HG03342 (cell line): ENCODE data around the gene RHOT2.
A peak's percentile ranks its signal among the peaks of the same experiment; 100 is the strongest.

Experiments
- ATAC-seq: cut with Tn5 transposase; IDR thresholded peaks from one replicate; pipeline ENCODE4 v1.9.1; 2021; ENCODE audit warnings: mild to moderate bottlenecking, moderate library complexity; ENCODE audit not compliant: unreplicated experiment

The RHOT2 gene

DNA sequence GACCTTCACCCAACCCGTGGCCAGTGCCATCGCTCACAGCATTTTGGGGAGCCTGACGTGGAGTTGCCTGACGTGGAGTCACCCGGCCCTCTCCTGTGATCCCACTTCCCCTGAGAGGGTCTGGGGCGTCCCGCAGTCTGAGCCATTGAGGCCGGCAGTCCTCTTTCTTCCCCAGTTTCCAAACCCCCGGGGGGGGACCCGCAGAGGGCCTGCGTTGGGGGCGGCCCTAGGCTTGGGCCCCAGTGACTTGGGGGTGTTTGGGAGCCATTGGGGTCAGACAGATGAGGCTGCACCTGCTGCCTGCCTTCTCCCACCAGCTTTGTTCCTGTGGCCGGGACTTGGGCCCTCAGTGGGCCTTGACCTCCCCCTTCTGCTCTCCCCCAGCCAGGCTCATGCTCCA lies 1.7 kb downstream of the RHOT2 start:
- ATAC-seq = no peak

DNA sequence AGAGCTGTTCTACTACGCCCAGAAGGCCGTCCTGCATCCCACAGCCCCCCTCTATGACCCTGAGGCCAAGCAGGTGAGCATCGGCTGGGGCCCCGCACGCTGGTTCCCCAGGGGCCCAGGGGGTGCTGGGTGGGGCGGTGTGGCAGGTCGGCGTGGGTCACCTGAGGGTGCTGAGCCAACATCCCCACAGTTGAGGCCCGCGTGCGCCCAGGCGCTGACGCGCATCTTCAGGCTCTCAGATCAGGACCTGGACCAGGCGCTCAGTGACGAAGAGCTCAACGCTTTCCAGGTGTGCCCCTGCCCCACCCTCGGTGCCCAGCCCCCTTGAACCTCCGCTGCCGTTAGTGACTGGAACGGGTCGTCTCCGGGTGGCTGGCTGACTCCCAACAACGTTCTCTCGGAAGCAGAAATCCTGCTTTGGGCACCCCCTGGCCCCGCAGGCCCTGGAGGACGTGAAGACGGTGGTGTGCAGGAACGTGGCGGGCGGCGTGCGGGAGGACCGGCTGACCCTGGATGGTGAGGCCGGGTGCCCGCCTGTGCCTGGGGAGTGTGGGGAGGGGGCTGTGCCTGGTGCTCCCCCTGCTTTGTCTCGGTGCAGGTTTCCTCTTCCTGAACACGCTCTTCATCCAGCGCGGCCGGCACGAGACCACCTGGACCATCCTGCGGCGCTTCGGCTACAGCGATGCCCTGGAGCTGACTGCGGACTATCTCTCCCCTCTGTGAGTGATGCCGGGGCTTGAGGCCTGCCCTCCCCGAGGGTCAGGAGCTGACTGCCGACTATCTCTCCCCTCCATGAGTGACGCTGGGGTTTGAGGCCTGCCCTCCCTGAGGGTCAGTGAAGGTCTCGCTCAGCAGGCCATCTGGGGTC lies 2.8 kb downstream of the RHOT2 start:
- ATAC-seq = no peak

DNA sequence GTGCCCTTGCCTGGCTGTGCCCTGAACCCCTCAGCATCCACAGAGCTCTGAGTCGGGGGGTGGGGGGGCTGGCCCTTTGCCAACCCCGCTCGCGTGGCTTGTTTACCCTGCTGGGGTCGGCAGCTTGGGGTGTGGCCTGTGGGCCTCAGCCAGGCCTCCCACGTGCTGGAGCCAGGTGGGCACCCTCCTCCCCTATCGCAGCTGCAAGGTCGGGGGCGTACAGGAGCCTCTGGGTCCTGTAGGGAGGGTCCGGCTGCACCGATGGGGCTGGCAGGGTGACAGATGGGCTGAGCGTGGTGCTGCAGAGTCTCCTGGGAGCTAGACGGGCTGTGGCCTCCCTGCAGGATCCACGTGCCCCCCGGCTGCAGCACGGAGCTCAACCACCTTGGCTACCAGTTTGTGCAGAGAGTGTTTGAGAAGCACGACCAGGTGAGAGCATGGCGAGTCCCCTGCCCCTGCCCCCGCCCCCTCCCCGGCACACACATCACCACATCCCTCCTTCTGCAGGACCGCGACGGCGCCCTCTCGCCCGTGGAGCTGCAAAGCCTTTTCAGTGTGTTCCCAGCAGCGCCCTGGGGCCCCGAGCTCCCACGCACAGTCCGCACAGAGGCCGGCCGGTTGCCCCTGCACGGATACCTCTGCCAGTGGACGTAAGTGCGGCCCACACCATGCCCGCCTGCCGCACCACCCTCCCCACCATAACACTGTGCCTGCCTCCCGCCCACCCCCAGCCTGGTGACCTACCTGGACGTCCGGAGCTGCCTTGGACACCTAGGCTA lies 3.6 kb downstream of the RHOT2 start:
- no peak for ATAC-seq

DNA sequence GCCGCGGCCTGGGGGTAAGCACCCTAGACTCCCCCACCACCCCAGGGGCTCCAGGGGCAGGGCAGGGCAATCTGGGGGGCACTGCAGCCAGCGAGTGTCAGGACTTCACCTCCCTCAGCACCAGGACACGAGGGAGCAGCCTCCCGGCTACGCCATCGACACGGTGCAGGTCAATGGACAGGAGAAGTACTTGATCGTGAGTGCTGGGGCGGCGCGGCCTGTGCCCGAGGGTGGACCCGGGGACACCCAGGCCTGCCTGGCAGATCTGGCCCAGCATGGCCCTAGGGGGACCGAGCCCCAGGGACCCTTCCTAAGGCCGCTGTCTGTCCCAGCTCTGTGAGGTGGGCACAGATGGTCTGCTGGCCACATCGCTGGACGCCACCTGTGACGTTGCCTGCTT lies 4.4 kb downstream of the RHOT2 start:
- no peak for ATAC-seq

DNA sequence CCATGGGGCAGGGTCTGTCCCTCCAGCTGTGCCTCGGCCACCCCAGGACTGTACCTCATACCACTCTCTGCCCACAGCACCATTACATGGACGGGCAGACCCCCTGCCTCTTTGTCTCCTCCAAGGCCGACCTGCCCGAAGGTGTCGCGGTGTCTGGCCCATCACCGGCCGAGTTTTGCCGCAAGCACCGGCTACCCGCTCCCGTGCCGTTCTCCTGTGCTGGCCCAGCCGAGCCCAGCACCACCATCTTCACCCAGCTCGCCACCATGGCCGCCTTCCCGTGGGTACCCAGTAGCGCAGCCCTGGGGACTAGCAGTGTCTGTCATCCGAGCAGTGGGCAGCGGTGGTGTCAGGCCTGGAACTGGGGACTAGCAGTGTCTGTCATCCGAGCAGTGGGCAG lies 4.9 kb downstream of the RHOT2 start:
- ATAC-seq = no peak

DNA sequence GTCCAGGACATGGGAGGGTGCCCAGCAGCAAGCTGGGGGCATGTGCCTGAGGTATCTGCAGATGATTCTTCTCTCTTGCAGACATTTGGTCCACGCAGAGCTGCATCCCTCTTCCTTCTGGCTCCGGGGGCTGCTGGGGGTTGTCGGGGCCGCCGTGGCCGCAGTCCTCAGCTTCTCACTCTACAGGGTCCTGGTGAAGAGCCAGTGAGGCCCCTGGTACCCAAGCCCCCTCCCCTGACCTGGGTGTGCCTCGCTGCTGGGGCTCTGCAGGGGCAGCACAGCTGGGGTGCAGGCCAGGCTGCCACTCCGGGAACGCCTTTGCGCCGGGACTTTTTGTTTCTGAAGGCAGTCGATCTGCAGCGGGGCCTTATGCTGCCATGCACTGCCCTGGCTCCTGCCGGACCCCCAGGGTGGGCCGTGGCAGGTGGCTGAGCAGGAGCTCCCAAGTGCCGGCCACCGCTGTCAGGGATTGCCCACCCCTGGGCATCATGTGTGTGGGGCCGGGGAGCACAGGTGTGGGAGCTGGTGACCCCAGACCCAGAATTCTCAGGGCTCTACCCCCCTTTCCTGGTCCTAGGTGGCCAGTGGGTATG lies 5.6 kb downstream of the RHOT2 start:
- no peak for ATAC-seq

DNA sequence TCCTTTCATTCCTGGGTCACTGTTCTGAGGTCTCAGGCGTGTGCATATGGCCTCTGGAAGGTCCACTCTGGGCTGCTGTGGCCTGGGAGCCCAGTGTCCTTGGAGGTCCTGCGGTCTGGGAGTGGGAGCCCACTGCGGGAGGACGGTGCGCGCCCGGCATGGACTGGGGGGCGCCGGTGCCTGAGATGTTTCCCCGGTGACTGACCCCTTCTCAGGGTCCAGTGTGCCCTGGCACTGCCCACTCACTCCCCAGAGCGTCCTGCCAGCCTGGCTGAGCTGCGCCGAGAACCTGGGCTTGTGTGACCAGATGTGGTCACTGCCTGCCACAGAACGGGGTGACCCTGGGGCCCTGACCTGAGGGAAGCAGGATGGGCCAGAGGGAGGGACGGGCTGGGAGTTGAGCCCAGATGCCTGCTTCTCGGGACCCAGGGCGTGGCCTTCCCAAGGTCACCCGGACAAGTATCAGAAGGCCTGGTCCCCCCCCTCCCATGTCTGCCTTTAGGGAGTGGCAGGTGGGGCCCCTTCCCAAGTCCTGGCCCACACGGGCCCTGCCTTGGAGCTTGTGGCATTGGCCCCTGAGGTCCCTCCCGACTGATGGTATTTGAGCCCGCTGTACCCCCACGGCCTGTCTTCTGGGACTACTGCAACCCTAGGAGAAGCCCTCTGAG lies 6.4 kb downstream of the RHOT2 start:
- ATAC-seq = no peak

DNA sequence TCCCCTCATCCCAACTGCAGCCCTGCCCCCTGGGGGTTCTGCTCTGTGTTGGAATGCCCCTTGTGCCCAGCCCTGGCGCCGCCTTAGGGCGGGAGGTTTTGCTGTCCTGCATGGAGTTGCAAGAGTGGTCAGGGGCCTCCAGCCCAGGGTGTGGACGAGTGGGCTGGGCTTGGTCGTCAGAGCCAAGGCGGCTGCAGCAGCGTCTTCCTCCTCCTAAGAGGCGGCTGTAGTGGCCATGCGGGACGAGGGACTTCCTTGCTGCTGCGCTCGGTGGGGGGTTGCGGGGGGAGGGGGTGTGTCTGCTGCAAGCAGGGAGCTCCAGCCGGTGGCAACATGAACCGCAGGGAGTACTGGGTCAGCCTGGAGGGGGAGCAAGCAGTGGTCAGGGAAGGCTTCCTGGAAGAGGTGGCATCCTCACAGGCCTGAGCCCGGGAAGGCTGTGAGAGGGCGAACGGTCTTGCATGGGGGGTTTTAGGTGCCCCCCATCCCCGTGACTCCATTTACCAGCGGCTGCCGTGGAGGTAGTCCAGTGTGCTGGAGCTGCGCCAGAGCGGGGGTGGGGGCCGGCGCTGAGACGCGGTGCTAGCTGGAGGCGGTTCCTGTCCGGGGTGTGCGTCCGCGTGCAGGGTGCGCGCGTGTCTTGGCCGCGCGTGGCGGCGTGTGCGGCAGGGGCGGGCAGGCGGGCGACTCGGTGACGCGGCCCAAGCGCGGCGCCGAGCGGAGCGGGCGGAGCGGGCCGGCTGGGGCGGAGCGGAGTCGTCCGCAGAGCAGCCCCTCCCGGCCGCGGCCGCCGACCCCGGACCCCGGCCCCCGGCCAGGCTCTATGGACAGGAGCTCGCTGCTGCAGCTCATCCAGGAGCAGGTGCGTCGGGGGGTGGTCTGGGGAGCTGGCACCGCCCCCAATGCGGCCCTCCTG lies 7.3 kb downstream of the RHOT2 start, which contains the start of gene RHBDL1:
TSS of gene RHBDL1 (plus strand) at position 704 of the 916 bp plus-strand sequence. CDS start at position 824, 120 bp downstream.
- ATAC-seq = no peak

DNA sequence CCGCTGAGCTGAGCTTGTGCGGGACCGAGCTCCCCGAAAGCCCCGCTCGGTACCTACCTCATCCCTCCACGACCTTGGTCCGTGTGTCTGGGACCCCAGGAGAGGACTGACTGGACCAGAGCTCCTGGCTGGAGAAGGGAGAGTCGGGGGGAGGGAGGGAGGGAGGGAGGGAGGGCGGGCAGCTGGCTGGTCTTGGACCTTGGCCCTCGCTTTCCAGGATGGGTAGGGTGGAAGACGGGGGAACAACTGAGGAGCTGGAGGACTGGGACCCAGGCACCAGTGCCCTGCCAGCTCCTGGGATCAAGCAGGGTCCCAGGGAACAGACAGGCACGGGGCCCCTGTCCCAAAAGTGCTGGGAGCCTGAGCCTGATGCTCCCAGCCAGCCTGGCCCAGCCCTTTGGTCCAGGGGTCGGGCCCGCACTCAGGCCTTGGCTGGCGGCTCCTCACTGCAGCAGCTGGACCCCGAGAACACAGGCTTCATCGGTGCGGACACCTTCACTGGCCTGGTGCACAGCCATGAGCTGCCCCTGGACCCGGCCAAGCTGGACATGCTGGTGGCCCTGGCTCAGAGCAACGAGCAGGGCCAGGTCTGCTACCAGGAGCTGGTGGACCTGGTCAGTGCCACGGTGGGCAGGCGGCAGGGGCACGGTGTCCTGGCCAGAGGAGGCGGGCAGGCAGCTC lies 8.1 kb downstream of the RHOT2 start:
- ATAC-seq = no peak

DNA sequence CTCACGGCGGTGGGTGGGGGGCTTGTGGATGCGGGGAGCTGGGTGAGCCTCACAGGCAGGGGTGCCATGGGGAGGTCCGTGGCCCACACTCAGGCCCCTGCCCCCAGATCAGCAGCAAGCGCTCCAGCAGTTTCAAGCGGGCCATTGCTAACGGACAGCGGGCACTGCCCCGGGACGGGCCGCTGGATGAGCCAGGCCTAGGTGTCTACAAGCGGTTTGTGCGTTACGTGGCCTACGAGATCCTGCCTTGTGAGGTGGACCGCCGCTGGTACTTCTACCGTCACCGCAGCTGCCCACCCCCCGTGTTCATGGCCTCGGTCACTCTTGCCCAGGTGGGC lies 8.6 kb downstream of the RHOT2 start:
- no peak for ATAC-seq

DNA sequence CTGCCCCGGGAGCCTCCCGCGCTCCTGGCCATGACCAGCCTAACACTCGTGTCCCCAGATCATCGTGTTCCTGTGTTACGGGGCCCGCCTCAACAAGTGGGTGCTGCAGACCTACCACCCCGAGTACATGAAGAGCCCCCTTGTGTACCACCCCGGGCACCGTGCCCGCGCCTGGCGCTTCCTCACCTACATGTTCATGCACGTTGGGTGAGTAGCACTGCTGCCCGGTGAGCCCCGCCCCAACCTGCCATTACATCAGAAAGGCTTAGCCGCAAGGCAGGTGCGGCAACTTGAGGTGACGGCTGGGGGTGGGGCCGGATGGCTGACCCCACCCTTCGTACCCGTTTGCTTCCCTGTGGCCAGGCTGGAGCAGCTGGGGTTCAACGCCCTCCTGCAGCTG lies 9.0 kb downstream of the RHOT2 start:
- ATAC-seq = no peak

DNA sequence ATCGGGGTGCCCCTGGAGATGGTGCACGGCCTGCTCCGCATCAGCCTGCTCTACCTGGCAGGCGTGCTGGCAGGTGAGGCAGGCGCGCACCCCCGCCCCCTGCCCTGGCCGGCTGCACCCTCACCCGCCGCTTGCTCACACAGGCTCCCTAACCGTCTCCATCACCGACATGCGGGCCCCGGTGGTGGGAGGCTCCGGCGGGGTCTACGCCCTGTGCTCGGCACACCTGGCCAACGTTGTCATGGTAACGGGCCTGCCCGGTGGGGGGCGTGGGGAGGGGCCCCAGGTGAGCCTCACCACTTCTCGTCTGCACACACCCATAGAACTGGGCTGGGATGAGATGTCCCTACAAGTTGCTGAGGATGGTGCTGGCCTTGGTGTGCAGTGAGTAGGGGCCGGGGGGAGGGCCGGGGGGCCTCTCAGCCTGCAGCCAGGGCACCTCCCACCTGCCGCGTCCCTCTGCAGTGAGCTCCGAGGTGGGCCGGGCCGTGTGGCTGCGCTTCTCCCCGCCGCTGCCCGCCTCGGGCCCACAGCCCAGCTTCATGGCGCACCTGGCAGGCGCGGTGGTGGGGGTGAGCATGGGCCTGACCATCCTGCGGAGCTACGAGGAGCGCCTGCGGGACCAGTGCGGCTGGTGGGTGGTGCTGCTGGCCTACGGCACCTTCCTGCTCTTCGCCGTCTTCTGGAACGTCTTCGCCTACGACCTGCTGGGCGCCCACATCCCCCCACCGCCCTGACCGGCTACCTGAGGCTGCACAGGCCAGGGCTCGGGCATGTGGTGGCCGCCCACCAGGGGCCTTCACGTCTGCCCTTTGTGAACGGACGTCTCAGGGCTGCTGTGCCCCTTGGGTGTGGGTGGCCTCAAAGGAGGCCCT lies 9.6 kb downstream of the RHOT2 start:
- ATAC-seq = no peak

DNA sequence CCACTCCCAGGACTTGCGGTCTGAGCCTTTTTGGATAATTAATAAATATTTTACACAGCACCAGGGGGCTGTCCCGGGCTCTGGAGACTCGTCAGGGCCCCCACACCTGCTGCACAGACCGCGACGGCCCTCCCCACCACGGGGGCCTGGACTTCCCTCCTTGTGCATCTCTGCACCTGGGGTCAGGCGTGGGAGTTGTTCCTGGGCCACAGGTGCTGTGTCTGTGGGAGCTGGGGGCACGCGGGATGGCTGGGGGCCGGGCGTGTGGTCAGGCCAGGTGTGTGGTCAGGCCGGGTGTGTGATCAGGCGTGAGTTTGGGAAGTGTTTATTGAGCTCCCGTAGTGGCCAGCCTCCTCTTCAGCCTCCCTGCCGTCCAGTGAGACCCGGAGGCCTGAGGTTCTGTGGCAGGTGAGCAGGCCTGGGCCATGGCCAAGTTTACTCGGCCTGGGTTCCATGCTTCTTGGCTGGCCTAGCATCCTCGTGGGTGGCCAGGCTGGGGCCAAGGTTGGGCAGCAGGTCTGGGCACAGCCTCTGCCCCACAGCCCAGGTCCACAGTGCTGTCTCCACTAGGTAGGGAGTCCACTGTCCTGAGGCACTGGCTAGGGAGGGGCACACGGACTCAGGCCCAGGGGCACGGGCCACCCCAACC lies 10.4 kb downstream of the RHOT2 start:
- no peak for ATAC-seq

DNA sequence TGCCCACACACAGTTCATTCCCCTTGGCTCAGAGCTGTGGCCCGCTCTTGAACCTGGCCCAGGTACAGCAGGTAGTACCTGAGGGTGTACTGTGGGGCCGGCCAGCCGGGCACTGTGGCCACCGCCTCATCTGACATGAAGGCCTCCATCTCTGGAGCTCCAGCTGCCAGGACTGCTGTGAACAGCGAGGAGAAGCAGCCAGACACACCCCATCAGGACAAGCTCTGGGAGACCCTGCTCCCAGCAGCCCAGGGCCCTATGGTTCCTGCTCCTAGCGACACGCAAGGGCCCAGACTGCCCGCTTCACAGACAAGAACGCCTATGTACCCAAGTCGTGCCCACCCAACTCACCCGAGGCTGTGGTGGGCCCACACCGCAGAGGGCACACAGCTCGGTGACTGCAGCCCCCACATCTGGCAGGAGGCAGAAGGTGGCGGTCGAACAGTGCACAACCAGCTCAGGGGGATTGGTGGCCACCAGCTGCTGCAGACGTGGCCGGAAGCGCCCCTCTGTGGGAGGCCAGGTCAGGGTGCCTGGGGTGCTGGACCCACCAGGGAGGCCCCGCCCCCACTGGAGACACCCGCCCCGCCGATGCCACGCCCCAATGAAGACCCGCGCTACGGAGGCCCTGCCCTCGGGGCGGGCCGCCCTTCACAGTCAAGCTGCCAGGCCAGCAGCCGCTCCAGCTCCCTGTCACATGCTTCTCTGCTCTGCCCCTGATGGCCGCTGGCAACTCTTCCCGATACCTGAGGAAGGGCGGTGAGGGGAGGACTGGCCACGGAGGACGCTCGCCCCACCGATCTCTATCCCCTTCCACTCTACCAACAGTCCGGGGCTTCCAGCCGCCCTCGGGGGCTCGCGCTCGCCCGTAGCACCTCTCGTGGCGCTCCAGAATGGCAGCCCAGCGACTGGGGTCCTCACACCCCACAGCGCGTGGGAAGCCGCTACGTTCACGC lies 11.2 kb downstream of the RHOT2 start:
- ATAC-seq = no peak

DNA sequence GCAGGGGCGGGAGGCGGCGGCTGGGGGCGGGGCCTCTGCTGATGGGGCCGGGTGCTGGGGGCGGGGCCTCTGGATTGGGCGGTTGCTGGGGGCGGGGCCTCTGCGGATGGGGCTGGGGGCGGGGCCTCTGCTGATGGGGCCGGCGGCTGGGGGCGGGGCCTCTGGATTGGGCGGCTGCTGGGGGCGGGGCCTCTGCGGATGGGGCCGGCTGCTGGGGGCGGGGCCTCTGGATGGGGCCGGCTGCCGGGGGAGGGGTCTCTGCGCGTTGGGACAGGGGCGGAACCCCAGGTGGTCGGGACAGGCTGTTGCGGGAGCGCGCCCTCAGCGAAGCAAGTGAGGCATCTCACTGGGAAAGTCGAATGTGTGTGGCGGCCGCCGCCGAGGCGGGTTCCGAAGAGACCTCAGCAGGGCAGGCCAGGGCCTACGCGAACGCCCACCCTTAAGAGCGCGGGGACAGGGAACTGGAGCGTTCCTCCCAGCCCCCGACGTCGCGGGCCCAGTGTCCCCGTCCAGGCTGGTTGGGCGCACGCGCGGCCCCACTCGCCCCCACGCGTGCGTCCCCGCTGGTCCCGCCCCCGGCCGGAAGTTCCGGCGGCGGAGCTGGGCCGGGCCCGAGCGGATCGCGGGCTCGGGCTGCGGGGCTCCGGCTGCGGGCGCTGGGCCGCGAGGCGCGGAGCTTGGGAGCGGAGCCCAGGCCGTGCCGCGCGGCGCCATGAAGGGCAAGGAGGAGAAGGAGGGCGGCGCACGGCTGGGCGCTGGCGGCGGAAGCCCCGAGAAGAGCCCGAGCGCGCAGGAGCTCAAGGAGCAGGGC lies 12.1 kb downstream of the RHOT2 start, which contains the start of gene STUB1:
TSS of gene STUB1 (plus strand) at position 597 of the 811 bp plus-strand sequence. CDS start at position 713, 116 bp downstream.
- peak; percentile 31 for ATAC-seq

DNA sequence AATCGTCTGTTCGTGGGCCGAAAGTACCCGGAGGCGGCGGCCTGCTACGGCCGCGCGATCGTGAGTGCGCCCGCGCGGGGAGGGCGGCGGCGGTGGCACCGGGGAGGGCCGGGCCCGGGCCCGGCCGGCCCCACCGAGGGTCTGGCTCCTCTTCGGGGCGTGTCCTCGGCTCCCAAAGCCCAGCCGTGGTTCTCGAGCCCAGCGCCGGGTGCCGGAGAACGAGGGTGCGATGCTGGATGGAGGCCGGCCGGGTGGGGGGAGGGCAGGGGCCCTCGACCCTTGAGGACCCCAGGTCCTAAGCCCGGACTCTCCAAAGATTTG lies 12.7 kb downstream of the RHOT2 start:
- no peak for ATAC-seq
